Gastroesophageal sphincter (tissue), 3 donors: ENCODE measurements around the gene CCDC83.

ENCODE experiments used
- CTCF ChIP-seq, 4 experiments: fragments of 200-600 bp in 2 of 4; fragments of 450-650 bp in 2 of 4; sonication (generic) in 1 of 4; IDR thresholded peaks; one replicate each; pipeline ENCODE4 v1.5.1; 2017 to 2019; ENCODE audit warnings: antibody characterized with exemption in 4 of 4, mild to moderate bottlenecking in 2 of 4, moderate library complexity in 2 of 4
- EP300 ChIP-seq: sonication (generic); formaldehyde crosslinking; IDR thresholded peaks from one replicate; pipeline ENCODE4 v1.6.1; 2017; ENCODE audit warnings: antibody characterized with exemption, mild to moderate bottlenecking
- POLR2A ChIP-seq, 2 donors: fragments of 450-650 bp; IDR thresholded peaks; one replicate each; pipeline ENCODE4 v1.6.1; 2017; ENCODE audit warnings: antibody characterized with exemption in 2 of 2, mild to moderate bottlenecking in 2 of 2, moderate library complexity in 1 of 2
- POLR2AphosphoS5 ChIP-seq: sonication (generic); formaldehyde crosslinking; IDR thresholded peaks from one replicate; pipeline ENCODE4 v1.6.1; 2017; ENCODE audit warnings: antibody characterized with exemption

- TF ChIP-seq CTCF (IDR thresholded peaks at IDR 0.05): no peak
- no peak for TF ChIP-seq EP300
- TF ChIP-seq POLR2AphosphoS5: no peak
- no peak for TF ChIP-seq POLR2A (IDR thresholded peaks at IDR 0.05)
These were observed 999 bp upstream of the CCDC83 start for GRCh38 chr11:85854212-85854556.
